ENCODE data around the gene TECTA.

DNA sequence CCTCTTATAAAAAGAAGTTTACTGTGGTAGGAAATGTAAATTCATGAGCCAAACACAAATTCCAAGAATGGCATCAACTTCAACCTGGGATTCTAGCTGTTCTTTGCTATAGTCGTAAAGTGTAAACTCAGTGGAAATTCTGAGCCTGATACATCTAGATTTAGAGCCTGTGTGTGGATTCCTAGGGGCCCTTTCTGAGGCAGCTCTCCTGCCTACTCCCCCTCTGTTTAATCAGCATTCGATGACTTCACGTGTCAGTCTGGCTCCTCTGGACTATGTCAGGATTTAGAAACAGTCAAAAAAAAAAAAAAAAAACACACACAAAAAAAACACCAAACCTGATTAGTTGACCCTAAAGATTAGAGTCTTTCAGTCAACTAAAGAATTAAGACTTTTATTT, 98.5 kb downstream of the TECTA start:
- TF ChIP-seq, protein P1, sequence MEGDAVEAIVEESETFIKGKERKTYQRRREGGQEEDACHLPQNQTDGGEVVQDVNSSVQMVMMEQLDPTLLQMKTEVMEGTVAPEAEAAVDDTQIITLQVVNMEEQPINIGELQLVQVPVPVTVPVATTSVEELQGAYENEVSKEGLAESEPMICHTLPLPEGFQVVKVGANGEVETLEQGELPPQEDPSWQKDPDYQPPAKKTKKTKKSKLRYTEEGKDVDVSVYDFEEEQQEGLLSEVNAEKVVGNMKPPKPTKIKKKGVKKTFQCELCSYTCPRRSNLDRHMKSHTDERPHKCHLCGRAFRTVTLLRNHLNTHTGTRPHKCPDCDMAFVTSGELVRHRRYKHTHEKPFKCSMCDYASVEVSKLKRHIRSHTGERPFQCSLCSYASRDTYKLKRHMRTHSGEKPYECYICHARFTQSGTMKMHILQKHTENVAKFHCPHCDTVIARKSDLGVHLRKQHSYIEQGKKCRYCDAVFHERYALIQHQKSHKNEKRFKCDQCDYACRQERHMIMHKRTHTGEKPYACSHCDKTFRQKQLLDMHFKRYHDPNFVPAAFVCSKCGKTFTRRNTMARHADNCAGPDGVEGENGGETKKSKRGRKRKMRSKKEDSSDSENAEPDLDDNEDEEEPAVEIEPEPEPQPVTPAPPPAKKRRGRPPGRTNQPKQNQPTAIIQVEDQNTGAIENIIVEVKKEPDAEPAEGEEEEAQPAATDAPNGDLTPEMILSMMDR (IDR thresholded peaks at IDR 0.05; ENCODE audit: insufficient read depth, low read depth, low read length) = no peak
- TF ChIP-seq EZH2 (IDR thresholded peaks at IDR 0.05; ENCODE audit: insufficient read depth, low read length) = no peak

All from astrocyte (in vitro differentiated cells and primary cell).